Measurements from ENCODE around the gene FNDC3B.

DNA sequence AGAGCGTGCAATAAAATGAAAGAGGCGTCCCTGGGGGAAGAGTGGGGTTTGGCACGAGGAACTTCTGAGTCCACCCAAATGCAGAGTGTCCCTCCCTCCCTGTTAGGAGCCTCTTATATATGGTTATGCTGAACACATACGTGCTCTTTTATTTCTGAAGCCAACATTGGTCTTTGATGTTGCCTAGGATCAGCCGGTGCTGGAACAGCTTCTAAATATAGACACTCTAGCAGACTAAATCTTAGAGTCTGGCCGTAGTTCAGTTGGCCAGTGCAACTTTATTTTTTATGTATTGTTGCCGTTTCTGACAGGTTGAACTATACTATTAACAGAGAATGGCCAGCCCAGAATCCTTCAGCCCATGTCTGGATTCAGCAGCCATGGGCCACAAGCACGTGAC, 280.2 kb downstream of the FNDC3B start:
- TF ChIP-seq POLR2A (IDR thresholded peaks at IDR 0.05), result no peak
- TF ChIP-seq, protein P1, sequence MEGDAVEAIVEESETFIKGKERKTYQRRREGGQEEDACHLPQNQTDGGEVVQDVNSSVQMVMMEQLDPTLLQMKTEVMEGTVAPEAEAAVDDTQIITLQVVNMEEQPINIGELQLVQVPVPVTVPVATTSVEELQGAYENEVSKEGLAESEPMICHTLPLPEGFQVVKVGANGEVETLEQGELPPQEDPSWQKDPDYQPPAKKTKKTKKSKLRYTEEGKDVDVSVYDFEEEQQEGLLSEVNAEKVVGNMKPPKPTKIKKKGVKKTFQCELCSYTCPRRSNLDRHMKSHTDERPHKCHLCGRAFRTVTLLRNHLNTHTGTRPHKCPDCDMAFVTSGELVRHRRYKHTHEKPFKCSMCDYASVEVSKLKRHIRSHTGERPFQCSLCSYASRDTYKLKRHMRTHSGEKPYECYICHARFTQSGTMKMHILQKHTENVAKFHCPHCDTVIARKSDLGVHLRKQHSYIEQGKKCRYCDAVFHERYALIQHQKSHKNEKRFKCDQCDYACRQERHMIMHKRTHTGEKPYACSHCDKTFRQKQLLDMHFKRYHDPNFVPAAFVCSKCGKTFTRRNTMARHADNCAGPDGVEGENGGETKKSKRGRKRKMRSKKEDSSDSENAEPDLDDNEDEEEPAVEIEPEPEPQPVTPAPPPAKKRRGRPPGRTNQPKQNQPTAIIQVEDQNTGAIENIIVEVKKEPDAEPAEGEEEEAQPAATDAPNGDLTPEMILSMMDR (IDR thresholded peaks at IDR 0.05), result no peak
- no peak for TF ChIP-seq EP300 (IDR thresholded peaks at IDR 0.05)
